ENCODE measurements around the gene PCNX1. TPM values are rescaled to one million over a fixed set of nuclear protein-coding genes. Genes with fewer than 3 reads are reported as not detected.

Gene PCNX1
- total RNA-seq, 1 donor = 47.4 TPM

DNA sequence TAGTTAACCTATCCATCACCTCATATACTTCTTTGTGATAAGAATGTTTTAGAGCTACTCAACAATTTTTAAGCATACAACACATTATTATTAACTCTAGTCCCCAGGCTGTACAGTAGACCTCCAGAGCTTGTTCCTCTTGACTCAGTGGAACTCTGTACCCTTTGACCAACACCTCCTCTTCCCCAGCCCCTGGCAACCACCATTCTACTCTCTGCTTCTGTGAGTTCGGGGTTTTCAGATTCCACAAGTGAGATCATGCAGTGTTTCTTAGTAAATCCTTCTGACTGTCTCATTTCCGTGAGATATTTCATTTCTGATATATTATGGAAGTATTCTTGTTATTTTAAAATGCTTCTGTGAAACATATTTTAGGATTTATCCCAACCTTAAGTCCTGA, 200.7 kb downstream of the PCNX1 start:
- DNase-seq (ENCODE audit: low read depth) = no peak
- no peak overlapping the region for H3K4me3 ChIP-seq (ENCODE audit: low read depth, low read length)
- TF ChIP-seq, protein P1, sequence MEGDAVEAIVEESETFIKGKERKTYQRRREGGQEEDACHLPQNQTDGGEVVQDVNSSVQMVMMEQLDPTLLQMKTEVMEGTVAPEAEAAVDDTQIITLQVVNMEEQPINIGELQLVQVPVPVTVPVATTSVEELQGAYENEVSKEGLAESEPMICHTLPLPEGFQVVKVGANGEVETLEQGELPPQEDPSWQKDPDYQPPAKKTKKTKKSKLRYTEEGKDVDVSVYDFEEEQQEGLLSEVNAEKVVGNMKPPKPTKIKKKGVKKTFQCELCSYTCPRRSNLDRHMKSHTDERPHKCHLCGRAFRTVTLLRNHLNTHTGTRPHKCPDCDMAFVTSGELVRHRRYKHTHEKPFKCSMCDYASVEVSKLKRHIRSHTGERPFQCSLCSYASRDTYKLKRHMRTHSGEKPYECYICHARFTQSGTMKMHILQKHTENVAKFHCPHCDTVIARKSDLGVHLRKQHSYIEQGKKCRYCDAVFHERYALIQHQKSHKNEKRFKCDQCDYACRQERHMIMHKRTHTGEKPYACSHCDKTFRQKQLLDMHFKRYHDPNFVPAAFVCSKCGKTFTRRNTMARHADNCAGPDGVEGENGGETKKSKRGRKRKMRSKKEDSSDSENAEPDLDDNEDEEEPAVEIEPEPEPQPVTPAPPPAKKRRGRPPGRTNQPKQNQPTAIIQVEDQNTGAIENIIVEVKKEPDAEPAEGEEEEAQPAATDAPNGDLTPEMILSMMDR (IDR thresholded peaks at IDR 0.05; ENCODE audit: insufficient read depth, low read length) = no peak

DNA sequence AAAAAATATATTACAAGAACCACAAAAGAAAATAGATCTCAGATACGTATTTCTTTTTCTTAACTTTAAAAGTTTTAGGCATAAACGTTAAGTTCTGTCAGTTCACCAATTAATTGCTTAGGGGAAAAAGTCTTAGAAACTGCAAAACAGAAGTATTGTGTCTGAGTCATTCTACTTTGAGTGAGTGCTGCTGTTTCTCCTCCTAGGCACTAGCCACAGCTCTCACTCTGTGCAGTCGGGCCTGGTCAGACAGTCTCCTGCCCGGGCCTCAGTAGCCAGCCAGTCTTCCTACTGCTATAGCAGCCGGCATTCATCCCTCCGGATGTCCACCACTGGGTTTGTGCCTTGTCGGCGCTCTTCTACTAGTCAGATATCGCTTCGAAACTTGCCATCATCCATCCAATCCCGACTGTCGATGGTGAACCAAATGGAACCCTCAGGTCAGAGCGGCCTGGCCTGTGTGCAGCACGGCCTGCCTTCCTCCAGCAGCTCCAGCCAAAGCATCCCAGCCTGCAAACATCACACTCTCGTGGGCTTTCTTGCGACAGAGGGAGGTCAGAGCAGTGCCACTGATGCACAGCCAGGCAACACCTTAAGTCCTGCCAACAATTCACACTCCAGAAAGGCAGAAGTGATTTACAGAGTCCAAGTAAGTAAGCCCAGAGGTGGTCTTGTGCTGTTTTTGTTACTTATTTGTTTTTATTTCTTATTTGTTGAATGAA, 201.3 kb downstream of the PCNX1 start:
- H3K4me3 ChIP-seq (ENCODE audit: low read depth, low read length) = no peak overlapping the region
- TF ChIP-seq, protein P1 (IDR thresholded peaks at IDR 0.05; ENCODE audit: insufficient read depth, low read length) = no peak
- DNase-seq (ENCODE audit: low read depth) = no peak

DNA sequence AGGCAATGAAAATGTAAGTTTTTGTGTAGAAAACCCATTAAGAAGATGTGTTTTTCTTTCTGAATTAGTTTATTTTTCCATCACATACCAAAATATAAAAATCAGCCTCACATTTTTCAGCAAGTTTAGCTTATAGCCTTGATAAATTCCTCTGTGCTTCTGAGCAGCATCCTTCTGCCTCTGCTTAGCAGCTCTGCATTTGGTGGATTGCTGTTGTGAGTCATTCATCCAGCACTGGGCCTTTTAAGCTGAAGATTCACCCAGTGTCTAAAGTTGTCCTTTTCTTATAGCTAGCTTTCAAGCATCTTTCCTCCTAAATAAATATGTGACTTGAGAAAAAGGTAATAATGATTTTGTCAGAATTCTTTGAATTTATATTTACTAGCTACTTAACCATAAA, 206.1 kb downstream of the PCNX1 start:
- DNase-seq (ENCODE audit: low read depth) = peak; percentile 35
- TF ChIP-seq, protein P1 (IDR thresholded peaks at IDR 0.05; ENCODE audit: insufficient read depth, low read length) = no peak
- H3K4me3 ChIP-seq (ENCODE audit: low read depth, low read length) = no peak overlapping the region

DNA sequence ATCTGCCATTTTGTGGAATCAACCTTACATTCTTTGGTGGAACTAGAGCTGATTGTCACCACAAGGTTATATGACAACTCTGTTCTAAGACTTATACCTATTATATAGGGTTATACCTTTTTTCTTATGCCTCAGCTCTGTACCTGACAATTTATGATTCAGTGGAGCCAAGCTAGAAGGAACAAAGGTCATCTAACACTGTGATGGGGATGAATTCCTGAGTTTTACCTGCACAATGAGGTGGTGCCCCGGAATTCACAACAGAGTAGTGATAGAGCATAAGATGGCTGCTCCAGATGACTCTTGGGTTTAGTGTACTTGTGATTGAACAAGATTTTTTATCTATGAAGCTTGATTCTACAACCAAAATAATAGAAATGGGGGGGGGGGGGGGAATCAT, 207.3 kb downstream of the PCNX1 start:
- no peak overlapping the region for H3K4me3 ChIP-seq (ENCODE audit: low read depth, low read length)
- DNase-seq (ENCODE audit: low read depth) = no peak
- TF ChIP-seq, protein P1 (IDR thresholded peaks at IDR 0.05; ENCODE audit: insufficient read depth, low read length) = no peak

DNA sequence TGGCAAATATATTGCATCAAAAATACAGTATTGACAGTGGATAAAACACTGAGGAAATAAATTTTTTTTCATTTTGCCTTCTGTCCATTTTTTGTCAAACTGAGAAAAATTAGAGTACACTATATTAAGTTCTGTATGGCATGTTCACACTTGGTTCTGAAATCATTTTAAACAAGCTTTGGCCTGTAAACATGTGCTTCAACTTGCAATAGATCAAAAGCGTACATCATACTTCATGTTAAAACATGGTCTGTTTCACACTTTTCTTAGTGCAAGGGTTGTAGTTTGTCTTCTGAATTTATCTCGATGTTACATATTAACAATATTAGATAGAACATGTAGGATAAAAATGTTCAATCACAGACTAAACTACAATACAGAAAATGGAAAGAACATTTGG, 208.0 kb downstream of the PCNX1 start:
- H3K4me3 ChIP-seq (ENCODE audit: low read depth, low read length) = no peak overlapping the region
- no peak for DNase-seq (ENCODE audit: low read depth)
- TF ChIP-seq, protein P1 (IDR thresholded peaks at IDR 0.05; ENCODE audit: insufficient read depth, low read length) = no peak

DNA sequence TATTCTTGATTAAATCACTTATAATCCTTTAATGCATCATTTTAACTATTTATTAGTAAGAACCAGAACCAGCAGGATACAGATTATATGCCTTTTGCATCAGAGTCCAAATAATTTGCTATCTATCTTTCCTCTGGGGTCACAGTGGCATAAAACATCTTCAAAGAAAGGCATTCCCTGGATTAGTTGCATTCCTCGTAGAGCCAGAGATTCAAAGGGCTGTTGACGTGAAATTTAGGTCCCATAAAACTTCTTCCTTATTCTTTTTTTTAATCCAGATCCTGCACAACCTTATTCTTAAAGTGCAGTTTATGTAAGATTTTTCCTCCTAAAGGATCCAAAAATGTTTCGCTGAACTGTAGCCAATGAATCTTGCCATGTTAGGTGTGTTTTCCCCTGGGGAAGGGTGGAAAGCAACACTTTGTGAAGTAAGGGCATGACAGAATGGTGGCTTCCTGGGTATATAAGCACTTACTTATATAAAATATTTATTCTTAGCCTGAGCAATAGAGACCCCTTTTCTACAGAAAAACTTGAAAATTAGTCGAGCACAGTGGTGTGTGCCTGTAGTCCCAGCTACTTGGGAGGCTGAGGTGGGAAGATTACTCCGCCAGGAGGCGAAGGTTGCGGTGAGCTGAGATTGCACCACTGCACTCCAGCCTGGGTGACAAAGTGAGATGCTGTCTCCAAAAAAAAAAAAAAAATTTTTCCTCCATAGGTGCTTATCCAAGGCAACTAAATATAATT, 208.7 kb downstream of the PCNX1 start:
- TF ChIP-seq, protein P1 (IDR thresholded peaks at IDR 0.05; ENCODE audit: insufficient read depth, low read length) = no peak
- H3K4me3 ChIP-seq (ENCODE audit: low read depth, low read length) = no peak overlapping the region
- no peak for DNase-seq (ENCODE audit: low read depth)

Data from fibroblast of the aortic adventitia (primary cell).